Activated T-helper 2 cell treated with anti-CD3 and anti-CD28 coated beads, Interferon-gamma antibody, Interleukin-2, Interleukin-4, amounts not matched to agents 10 μg/mL and 5 μg/mL and 100 μg/mL, durations not matched to agents 14 hours and 24 hours and 36 hours (primary cell): ENCODE measurements around the gene ASB10. TPM values are rescaled to one million over a fixed set of nuclear protein-coding genes. Genes with fewer than 3 reads are reported as not detected.

Experiments
- DNase-seq: peaks from one replicate; pipeline ENCODE4 v3.0.0; 2021; ENCODE audit warnings: low spot score
- H3K27ac Mint-ChIP-seq: one replicate; pipeline ENCODE4 v1.8.0; 2021; ENCODE audit warnings: mixed read lengths
- H3K27me3 Mint-ChIP-seq: one replicate; pipeline ENCODE4 v1.8.0; 2021; ENCODE audit warnings: low read depth, mixed read lengths
- H3K36me3 Mint-ChIP-seq: one replicate; pipeline ENCODE4 v1.8.0; 2021; ENCODE audit warnings: low read depth, mixed read lengths
- H3K4me1 Mint-ChIP-seq: one replicate; pipeline ENCODE4 v1.8.0; 2021; ENCODE audit warnings: low read depth, mixed read lengths
- H3K4me3 Mint-ChIP-seq: one replicate; pipeline ENCODE4 v1.8.0; 2021; ENCODE audit warnings: low read depth, mild to moderate bottlenecking, moderate library complexity, mixed read lengths
- H3K9me3 Mint-ChIP-seq: one replicate; pipeline ENCODE4 v1.8.0; 2021; ENCODE audit warnings: mixed read lengths
- intact Hi-C: fragments of 100-400 bp; cut with micrococcal nuclease; formaldehyde crosslinking; loops from one replicate; pipeline ENCODE4 v1.15.1; 2023
- total RNA-seq: library from RNA; stranded (reverse); gene quantifications from 2 replicates; pipeline ENCODE4 v1.2.3, GENCODE V29; 2022

ASB10 gene
- total RNA-seq, 1 donor from 2014 or later, result not detected

DNA sequence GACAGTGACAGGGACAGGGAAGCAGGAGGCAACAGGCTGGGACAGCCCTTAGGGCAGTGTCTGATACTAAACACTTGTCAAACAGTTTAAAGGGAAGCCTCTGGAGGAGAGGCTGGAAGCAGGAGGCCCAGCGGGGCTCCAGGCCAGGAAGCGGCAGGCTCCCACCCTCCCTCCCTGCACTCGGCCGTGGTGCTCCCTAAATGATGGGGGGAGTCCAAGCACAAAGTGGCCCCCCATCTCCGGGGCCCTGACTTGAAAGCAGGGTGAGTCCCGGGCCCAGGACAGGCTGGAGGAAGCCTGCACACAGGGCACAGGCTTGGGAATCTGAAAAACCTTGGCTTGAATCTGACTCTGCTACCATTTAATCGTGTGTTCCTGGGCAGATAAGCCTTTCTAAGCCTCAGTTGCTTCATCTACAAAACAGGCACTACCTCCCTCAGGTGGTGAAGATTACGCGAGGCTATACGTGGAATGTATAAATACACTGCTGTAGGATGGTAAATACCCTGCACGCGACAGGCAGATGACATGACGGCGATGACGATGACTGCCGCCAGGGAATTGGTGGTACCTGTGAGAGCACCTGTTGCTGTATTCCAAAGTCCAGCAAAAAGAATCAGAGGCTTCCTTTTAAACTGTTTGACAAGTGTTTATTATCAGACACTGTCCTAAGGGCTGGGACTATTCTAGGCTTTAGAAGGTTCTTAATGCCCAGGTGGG lies 53.6 kb downstream of the ASB10 start:
- H3K9me3 Mint-ChIP-seq, result no peaks in the 10 kb centered on the region
- H3K27me3 Mint-ChIP-seq, result no peaks in the 10 kb centered on the region
- H3K27ac Mint-ChIP-seq, result no peak overlapping the region
- H3K4me3 Mint-ChIP-seq, result no peak overlapping the region
- H3K36me3 Mint-ChIP-seq, result no peaks in the 10 kb centered on the region
- H3K4me1 Mint-ChIP-seq, result no peaks in the 10 kb centered on the region
- intact Hi-C loops, result no loop called here
- no peak for DNase-seq

DNA sequence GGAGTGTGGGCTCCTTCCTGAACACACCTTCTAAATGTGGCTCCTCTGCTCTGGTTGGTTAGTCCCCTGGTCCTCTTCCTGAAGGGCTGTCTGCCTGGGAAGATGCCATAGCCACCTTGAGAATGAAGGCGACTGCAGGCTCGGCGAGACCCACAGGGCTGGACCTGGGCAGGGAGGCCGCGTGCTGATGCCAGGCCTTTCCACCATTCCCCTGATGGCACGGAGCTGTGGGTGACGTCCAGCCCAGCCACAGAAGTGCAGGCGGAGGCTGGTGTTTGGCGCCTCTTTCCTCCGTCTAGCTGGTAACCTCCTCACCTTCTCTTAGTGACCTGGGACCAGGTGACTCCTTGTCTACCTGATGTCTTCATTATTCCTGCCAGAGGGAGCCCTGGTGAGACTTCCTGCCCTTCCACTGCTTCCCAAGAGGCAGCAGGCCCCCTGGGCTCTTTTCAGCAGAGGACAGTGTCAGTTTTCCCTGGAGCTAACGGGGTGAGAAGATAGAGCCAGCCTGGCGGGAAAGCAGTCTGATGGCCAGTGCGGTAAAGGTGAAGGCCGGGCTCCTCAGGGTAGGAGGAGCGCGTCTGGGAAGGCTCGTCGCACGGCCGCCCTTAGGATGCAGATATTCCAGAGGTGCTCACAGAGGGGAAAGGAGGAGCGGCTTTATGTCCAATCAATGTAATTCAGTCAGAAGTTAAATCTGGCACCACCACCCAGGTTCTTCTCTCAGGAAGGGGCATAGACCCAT lies 54.4 kb downstream of the ASB10 start:
- no peak overlapping the region for H3K27ac Mint-ChIP-seq
- no peaks in the 10 kb centered on the region for H3K9me3 Mint-ChIP-seq
- H3K27me3 Mint-ChIP-seq, result no peaks in the 10 kb centered on the region
- H3K4me3 Mint-ChIP-seq, result no peak overlapping the region
- no peak for DNase-seq
- H3K36me3 Mint-ChIP-seq, result no peaks in the 10 kb centered on the region
- no peaks in the 10 kb centered on the region for H3K4me1 Mint-ChIP-seq
- intact Hi-C loops, result no loop called here

DNA sequence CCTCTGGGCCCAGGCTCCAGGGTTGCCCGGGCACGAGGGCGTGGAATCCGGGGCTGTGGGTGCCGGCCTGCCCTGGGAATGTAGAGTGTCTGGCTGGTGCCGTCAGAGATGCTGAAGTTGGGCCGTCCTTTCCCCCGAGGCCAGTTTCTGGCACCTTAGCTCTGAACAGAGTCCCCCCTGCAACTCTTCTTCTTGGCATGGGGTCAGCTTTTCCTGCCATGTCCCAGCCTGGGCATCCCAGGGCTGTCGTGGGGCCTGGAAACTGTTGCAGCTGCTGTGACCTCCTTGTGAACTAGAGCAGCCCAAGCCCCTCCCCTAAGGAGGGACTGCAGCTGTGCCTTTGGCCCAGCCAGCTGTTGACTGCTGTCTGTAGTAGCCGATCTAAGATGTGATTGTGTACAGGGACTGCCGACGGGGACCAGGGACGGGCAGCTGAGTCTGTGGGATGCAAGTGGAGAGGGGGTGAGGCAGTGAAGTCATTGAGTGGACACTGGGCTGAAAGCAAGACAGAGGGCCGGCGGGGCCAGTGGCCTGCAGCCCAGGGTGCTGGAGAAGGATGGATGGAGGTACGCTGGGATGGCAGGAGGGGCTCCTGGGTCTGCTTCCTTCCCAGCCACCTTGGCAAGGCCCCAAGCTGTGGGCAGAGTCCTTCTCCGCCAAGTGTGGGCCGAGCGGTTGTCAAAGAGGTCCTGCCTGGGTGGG lies 55.3 kb downstream of the ASB10 start:
- intact Hi-C loops, result no loop called here
- Mint-ChIP-seq H3K9me3 (no peaks in the 10 kb centered on the region), H3K27ac (no peak overlapping the region), H3K4me1 (no peaks in the 10 kb centered on the region), H3K36me3 (no peaks in the 10 kb centered on the region), H3K4me3 (no peak overlapping the region), H3K27me3 (no peaks in the 10 kb centered on the region)
- no peak for DNase-seq

DNA sequence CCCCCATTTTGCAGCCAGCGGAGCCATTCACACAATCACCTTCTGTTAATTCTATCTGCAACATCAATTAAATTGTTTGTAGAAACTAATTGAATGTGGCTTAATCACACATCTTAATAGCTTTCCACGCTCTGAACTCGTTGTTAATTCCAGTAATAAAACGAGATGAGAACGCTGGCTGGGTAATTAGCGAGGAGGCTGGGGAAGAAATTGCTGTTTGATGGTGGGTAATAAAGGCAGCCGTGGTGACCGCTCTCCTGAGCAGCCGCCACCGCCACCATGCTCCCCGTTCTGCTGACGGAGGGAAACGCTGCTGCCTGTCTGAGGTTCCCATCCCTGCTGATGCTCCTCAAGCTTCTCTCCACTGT lies 55.8 kb downstream of the ASB10 start:
- no peak overlapping the region for H3K27ac Mint-ChIP-seq
- DNase-seq, result no peak
- no peaks in the 10 kb centered on the region for H3K36me3 Mint-ChIP-seq
- H3K4me1 Mint-ChIP-seq, result no peaks in the 10 kb centered on the region
- H3K4me3 Mint-ChIP-seq, result no peak overlapping the region
- intact Hi-C loops, result no loop called here
- H3K9me3 Mint-ChIP-seq, result no peaks in the 10 kb centered on the region
- H3K27me3 Mint-ChIP-seq, result no peaks in the 10 kb centered on the region

DNA sequence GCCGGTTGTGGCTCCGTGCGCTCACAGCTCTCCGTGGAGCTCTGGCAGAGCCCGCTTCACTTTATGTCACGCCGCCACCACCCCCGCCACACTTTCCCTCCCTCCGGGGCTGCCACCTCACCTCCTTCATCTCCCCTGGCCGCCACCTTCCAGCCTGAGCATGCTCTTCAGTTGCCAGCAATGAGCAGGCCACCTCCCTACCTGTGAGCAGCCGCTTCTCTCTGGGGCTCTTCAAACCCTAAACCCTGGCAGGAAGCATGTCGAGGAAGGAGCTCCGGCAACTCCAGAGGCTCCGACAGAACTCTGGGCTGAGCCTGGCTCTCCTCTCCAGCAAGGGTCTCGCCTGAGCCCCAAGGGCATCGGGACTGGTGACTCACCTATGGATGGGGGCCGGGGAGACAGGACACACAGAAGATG lies 56.3 kb downstream of the ASB10 start:
- Mint-ChIP-seq H3K36me3 (no peaks in the 10 kb centered on the region), H3K4me1 (no peaks in the 10 kb centered on the region), H3K27ac (no peak overlapping the region), H3K27me3 (no peaks in the 10 kb centered on the region), H3K4me3 (no peak overlapping the region), H3K9me3 (no peaks in the 10 kb centered on the region)
- intact Hi-C loops, result no loop called here
- DNase-seq, result no peak

DNA sequence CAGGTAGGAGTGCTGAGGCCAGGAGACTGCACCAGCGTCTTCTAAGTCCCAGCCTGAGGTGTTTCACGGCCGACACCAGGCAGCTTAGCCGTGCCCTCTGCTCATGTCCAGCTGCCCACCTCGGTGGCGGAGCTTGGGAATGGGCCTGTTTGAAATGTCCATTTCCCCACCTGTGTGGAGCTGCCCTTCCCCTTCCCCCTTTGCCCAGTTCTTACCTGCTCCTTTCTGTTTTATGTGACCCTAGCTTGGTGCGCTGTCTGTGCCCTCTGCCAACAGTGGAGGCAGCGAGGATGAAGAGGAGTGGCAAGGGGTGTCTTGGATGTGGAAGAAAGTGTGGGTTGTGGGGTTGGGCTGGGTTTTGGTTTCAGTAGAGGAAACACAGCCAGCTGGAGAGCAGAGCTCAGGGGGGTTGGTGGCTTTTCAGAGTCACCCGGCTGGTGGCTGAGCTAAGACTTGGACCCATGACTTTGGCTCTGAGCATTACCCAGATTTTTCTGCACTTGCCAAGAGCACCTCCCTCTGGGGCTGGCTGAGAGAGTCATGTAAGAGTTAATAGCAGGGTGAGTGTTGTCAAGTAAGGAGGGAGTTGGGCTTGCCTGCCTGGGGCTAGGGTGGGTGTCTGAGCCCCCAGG lies 57.0 kb downstream of the ASB10 start:
- Mint-ChIP-seq H3K36me3 (no peaks in the 10 kb centered on the region), H3K27me3 (no peaks in the 10 kb centered on the region), H3K9me3 (no peaks in the 10 kb centered on the region), H3K4me3 (no peak overlapping the region), H3K4me1 (no peaks in the 10 kb centered on the region), H3K27ac (no peak overlapping the region)
- DNase-seq, result no peak
- intact Hi-C loops, result no loop called here

DNA sequence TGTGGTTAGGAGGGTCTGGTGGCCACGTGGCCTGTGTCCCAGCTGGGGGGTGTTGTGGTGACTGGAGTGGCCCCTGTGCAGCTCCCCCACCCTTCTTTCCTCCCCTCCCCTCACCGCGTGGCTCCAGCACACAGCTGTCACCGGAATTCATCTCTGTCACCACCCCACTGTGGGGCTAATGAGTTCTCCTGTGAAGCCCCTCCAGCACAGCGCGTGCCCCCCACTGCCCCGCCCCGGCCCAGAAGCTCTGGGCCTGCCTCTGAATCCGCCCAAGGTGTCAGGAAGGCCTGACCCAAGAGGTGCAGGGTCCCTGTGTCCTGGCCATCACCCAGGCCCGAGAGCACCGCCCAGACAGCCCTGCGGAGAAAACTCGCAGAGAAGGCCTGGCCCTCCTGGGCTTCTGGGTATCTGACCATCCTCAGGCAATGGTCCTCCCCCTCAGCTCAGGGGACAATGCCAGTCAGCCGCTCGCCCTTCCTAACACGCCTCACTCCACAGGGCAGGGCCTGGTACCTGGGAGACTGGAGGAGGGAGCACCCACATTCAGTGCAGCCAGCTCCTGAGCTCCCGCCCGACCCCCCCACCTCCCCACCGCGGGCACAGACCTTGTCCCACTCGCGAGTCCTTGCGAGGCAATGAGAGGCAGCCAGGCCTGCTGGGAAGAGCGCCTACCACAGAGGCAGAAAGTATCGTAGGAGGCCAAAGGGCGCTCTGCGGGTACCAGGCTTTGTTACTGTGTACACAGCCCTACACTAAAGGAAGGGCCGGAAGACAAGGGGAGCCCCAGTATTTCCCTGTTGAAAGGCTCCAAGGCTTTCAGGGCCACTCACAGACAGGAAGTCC lies 57.7 kb downstream of the ASB10 start:
- Mint-ChIP-seq H3K36me3 (no peaks in the 10 kb centered on the region), H3K9me3 (no peaks in the 10 kb centered on the region), H3K27me3 (no peaks in the 10 kb centered on the region), H3K4me1 (no peaks in the 10 kb centered on the region), H3K4me3 (no peak overlapping the region), H3K27ac (no peak overlapping the region)
- no peak for DNase-seq
- intact Hi-C loops, result no loop called here

DNA sequence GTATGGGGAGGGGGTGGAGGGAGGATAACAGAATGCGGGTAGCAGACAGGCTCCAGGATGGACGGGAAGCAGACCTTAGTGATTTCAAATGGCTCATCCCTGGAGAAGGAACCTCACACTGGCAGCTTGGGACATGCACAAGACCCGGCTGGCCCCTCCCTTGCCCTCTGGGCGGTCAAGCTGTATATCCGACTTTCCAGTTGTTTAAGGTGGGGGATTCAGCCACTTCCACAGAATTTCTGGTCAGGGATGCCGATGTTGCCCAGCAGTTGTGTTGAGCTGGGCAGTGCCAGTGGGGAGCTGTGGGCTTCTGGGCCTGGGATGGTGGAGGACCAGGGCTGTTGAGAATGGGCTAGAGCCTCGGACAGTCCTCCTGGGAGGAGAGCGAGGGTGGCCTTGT lies 58.3 kb downstream of the ASB10 start:
- Mint-ChIP-seq H3K27me3 (no peaks in the 10 kb centered on the region), H3K4me3 (no peak overlapping the region), H3K4me1 (no peaks in the 10 kb centered on the region), H3K27ac (no peak overlapping the region), H3K36me3 (peaks cover 4% of the 10 kb centered on the region), H3K9me3 (no peaks in the 10 kb centered on the region)
- no peak for DNase-seq
- intact Hi-C loops, result no loop called here

DNA sequence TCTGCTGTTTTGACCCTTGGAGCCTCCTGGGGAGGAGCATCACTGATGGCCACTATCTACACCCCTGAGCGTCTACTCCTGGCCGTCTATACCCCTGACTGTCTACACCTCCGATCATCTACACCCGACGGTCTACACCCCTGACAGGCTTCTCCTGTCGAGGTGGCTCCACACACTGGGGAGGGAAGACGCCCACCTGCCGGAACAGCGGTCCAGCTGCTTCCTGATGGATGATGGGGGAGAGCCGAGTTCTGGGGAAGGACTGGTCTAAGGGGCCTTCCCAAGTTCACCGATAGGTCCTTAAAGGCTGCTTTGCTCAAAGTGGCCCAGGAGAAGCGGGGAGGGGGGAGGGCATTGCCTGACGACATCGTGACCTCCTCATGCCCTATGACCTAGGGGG lies 58.9 kb downstream of the ASB10 start:
- no peaks in the 10 kb centered on the region for H3K9me3 Mint-ChIP-seq
- no peaks in the 10 kb centered on the region for H3K4me1 Mint-ChIP-seq
- H3K36me3 Mint-ChIP-seq, result peaks cover 9% of the 10 kb centered on the region
- H3K27ac Mint-ChIP-seq, result no peak overlapping the region
- no peak for DNase-seq
- intact Hi-C loops, result no loop called here
- H3K27me3 Mint-ChIP-seq, result no peaks in the 10 kb centered on the region
- H3K4me3 Mint-ChIP-seq, result no peak overlapping the region

DNA sequence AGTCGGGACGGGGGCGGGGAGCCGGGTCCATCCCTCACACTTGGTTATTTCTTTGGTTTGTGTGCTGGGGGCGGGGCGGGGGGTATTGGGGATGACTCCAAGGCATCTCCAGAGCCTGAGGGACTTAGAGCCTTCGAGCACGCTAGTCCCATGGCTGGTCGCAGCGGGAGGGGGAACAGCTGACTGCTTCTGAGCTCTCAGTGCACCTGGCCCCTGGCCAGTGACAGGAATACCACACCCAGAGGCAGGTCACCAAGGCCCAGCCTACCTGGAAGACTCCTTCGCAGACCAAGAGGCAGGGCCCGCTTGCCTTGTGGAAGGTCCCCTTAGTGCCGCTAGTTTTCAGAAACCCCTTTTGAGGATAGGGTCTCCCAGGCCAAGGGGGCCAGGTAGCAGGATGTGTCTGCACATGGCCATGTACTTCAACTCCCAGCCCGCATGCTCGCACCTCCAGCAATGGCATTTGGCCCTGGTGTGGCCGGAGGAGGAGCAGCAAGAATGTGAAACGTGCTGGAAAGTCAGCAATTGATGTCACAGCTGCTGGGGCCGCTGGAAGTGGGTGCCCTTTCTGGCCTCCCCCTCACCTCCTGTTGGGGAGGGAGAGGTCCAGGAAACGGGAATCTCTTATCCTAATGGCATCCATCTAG lies 60.4 kb downstream of the ASB10 start:
- Mint-ChIP-seq H3K4me3 (no peak overlapping the region), H3K27ac (no peak overlapping the region), H3K9me3 (no peaks in the 10 kb centered on the region), H3K4me1 (no peaks in the 10 kb centered on the region), H3K27me3 (no peaks in the 10 kb centered on the region), H3K36me3 (peaks cover 9% of the 10 kb centered on the region)
- DNase-seq, result no peak
- intact Hi-C loops, result no loop called here

DNA sequence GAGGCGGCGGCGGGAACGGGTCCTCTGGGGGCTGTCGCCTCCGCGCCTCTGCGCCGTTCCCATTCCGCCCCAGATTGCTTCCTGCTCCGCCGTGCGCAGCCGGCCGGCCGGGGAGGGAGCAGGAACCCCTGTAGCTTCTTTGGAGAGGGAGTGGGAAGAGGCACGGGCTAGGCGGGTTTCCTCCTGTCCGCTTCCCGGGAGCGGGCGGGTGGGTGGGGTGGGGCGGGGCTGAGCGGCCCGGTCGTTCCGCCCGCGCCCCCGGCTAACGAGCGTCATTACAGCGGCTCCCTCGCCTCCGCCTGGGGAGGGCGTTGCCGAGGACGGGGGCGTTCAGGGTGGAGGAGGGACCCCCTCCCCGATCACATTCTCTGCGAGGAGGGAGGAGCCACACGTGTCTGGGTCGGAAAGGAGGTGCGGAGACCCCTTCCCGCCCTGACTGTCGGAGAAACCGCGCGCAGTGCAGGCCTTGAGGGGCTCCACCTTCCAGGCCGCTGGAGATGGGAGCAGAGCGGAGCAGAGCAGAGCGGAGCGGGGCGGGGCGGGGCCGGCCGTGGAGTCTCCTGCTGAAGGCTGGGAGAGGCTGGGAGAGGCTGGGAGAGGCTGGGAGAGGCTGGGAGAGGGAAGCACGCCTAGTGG lies 61.1 kb downstream of the ASB10 start:
- H3K4me3 Mint-ChIP-seq, result no peak overlapping the region
- H3K9me3 Mint-ChIP-seq, result no peaks in the 10 kb centered on the region
- H3K27me3 Mint-ChIP-seq, result no peaks in the 10 kb centered on the region
- intact Hi-C loops, result no loop called here
- no peak for DNase-seq
- H3K36me3 Mint-ChIP-seq, result peaks cover 9% of the 10 kb centered on the region
- no peaks in the 10 kb centered on the region for H3K4me1 Mint-ChIP-seq
- no peak overlapping the region for H3K27ac Mint-ChIP-seq
